Measurements from ENCODE around the gene KCNH1. TPM values are rescaled to one million over a fixed set of nuclear protein-coding genes. Genes with fewer than 3 reads are reported as not detected.
"Not testable (repeated sequence)": the region's sequence is repeated elsewhere in the genome, so short reads cannot be mapped to it uniquely, and the experiment has no call there.

KCNH1 gene
- total and polyA plus RNA-seq, 2 donors = 0.62 to 0.85 TPM

DNA sequence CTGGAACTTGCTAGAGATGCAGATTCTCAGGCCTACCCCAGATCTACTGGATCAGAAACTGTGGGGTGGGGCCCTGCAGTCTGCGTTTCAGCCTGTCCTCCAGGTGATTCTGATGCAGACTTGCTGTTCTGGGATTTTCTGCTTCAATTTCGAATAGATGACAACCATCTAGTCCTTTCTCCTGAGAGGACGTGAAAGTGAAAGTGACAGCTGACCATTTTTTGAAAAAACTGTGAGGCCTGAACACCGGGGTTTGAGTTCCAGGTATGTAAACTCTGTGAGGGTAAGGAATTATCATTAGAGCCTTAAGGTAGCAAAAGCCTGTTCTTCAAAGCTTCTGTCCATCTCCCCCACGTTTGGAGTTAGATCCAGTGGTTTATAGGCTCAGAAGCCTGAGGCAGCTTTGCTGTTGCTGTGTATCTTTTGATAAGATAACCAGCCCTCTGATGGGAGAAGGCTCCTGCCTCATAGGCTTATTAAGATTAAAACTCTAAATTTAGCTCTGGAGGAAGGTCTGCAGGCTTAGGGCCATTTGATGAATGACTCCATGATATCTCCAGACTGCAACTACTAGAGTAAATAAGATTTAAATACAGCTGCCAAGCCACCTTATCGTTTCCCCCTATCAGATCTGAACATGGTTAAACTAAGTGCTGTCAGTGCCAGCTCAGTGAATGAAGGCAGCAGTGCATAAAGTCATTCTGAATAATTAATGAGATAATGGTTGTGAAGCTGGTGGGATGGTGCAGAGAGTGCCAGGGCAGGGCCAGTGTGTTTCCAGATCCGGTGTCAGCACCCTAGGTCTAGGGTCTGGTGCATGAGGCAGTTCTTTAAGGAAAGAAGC is 470.0 kb downstream of the KCNH1 start:
- WGBS = 66% methylated on average over 7 of the region's 7 CpGs
- DNase-seq (ENCODE audit: low read depth in 6 of 9, low spot score in 9 of 9) = no peak

DNA sequence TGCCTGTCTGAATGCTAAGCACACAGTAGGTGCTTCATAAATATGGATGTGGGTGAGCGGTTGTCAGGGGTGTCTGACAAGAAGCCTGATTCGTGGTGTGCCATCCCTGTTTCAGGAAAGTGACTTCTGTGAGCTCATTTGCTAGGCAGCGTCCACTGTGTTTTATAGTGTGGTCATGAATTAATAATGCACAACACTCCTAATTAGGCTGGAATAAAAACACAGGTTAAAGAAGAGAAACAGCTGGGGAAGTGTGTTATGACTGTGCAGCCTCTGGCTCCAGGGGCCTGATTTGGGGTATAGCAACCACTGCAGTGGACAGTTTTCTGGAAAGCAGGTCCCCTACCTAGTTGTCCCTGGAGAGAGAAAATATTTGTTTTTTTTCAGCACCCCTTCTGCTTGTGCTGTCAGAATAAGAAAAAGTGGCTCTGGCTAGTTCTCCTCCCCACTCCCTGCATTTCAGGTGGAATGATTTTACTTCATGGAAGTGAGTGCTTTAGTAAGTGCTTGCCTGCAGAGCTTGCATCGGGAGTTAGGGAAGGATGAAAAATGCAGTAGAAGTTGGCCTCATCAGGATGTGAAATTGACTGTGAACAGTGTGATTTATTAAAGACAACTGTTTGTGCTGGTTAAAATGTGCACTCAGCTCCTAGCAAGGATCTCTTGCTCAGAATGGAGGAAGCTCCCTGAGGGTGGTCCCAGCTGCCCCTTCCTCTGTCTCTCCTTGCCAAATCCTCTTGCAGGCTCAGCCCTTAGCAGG is 471.5 kb downstream of the KCNH1 start:
- WGBS = 96% methylated on average over 4 of the region's 4 CpGs
- no peak for DNase-seq (ENCODE audit: low read depth in 6 of 9, low spot score in 9 of 9)
- no peak overlapping the region for H3K27ac ChIP-seq (ENCODE audit: low read depth in 1 of 2, low read length in 1 of 2)

More for the DNA sequence above, 470.0 kb downstream of the KCNH1 start:
- peaks cover 0 to 2% of the 10 kb centered on the region in 2 donors for H3K4me1 ChIP-seq (ENCODE audit: control insufficient read depth in 2 of 2, insufficient read depth in 2 of 2, low read length in 2 of 2)
- H3K4me3 ChIP-seq (ENCODE audit: low read length in 2 of 2) = no peak overlapping the region
- no peaks in the 10 kb centered on the region for H3K36me3 ChIP-seq (ENCODE audit: control insufficient read depth in 2 of 2, insufficient read depth in 2 of 2, low read length in 1 of 2)
- no peak overlapping the region for H3K27ac ChIP-seq (ENCODE audit: low read depth in 1 of 2, low read length in 1 of 2)
- no peaks in the 10 kb centered on the region for H3K9me3 ChIP-seq (ENCODE audit: control insufficient read depth in 2 of 2, insufficient read depth in 1 of 2, low read length in 1 of 2)
- no peaks in the 10 kb centered on the region for H3K27me3 ChIP-seq (ENCODE audit: control insufficient read depth in 2 of 2, insufficient read depth in 1 of 2, low read length in 1 of 2)

DNA sequence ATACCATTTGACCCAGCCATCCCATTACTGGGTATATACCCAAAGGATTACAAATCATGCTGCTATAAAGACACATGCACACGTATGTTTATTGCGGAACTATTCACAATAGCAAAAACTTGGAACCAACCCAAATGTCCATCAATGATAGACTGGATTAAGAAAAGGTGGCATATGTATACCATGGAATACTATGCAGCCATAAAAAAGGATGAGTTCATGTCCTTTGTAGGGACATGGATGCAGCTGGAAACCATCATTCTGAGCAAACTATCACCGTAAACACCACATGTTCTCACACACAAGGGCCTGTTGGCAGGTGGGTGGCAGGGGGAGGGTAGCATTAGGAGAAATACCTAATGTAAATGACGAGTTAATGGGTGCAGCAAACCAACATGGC is 472.4 kb downstream of the KCNH1 start:
- not testable (repeated sequence) for H3K36me3 ChIP-seq (ENCODE audit: control insufficient read depth in 2 of 2, insufficient read depth in 2 of 2, low read length in 1 of 2); H3K4me3 ChIP-seq (ENCODE audit: low read length in 2 of 2); H3K9me3 ChIP-seq (ENCODE audit: control insufficient read depth in 2 of 2, insufficient read depth in 1 of 2, low read length in 1 of 2); H3K27ac ChIP-seq (ENCODE audit: low read depth in 1 of 2, low read length in 1 of 2); H3K4me1 ChIP-seq (ENCODE audit: control insufficient read depth in 2 of 2, insufficient read depth in 2 of 2, low read length in 2 of 2); H3K27me3 ChIP-seq (ENCODE audit: control insufficient read depth in 2 of 2, insufficient read depth in 1 of 2, low read length in 1 of 2); DNase-seq (ENCODE audit: low read depth in 6 of 9, low spot score in 9 of 9)
- WGBS = 96% methylated on average over 4 of the region's 4 CpGs

More for the DNA sequence above, 471.5 kb downstream of the KCNH1 start:
- H3K27me3 ChIP-seq (ENCODE audit: control insufficient read depth in 2 of 2, insufficient read depth in 1 of 2, low read length in 1 of 2) = no peaks in the 10 kb centered on the region
- no peaks in the 10 kb centered on the region for H3K9me3 ChIP-seq (ENCODE audit: control insufficient read depth in 2 of 2, insufficient read depth in 1 of 2, low read length in 1 of 2)
- H3K4me3 ChIP-seq (ENCODE audit: low read length in 2 of 2) = no peak overlapping the region
- H3K36me3 ChIP-seq (ENCODE audit: control insufficient read depth in 2 of 2, insufficient read depth in 2 of 2, low read length in 1 of 2) = no peaks in the 10 kb centered on the region
- H3K4me1 ChIP-seq (ENCODE audit: control insufficient read depth in 2 of 2, insufficient read depth in 2 of 2, low read length in 2 of 2) = peaks cover 0 to 2% of the 10 kb centered on the region in 2 donors

DNA sequence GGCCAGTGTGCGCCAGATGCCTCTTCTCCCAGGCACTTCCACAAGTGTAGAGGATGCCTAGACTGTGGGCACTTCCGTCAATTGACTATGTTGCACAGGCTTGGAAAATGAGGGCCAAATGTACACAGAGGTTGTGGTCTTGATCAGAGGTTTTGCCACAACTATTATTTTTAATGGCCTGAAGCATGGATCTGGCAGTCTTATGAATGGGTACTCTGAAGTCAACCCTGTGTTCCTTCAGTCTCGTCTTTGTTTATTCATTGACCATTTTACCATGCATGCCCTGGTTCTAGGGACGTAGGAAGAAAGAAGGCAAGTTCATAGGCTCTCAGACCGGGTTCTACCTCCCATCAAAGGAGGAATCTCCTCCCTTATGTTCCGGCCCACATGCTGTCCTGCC is 476.1 kb downstream of the KCNH1 start:
- 97% methylated on average over 6 of the region's 6 CpGs for WGBS
- no peaks in the 10 kb centered on the region for H3K9me3 ChIP-seq (ENCODE audit: control insufficient read depth in 2 of 2, insufficient read depth in 1 of 2, low read length in 1 of 2)
- no peak for DNase-seq (ENCODE audit: low read depth in 6 of 9, low spot score in 9 of 9)
- H3K4me3 ChIP-seq (ENCODE audit: low read length in 2 of 2) = no peak overlapping the region
- no peaks in the 10 kb centered on the region for H3K36me3 ChIP-seq (ENCODE audit: control insufficient read depth in 2 of 2, insufficient read depth in 2 of 2, low read length in 1 of 2)
- H3K4me1 ChIP-seq (ENCODE audit: control insufficient read depth in 2 of 2, insufficient read depth in 2 of 2, low read length in 2 of 2) = no peaks in the 10 kb centered on the region
- no peaks in the 10 kb centered on the region for H3K27me3 ChIP-seq (ENCODE audit: control insufficient read depth in 2 of 2, insufficient read depth in 1 of 2, low read length in 1 of 2)
- H3K27ac ChIP-seq (ENCODE audit: low read depth in 1 of 2, low read length in 1 of 2) = no peak overlapping the region

DNA sequence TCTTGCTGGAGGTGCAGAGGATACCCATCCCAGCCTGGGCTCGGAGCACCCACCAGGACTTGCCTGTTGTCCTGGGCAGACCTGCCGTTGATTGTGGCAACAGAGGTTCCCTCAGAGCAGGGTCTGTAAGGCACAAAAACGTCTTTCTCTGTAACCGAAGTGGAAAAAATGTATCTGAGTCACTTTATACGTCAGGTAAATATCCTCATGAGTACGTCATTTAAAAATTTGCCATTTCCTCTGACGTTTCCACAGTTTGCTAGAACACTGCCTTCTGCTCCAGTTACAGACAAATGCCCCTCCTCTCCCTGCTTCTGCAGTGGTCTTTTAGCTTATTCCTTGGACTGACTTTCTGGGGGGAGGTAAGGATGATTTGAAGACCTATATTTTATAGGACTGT is 478.4 kb downstream of the KCNH1 start:
- no peaks in the 10 kb centered on the region for H3K27me3 ChIP-seq (ENCODE audit: control insufficient read depth in 2 of 2, insufficient read depth in 1 of 2, low read length in 1 of 2)
- DNase-seq (ENCODE audit: low read depth in 6 of 9, low spot score in 9 of 9) = no peak
- H3K4me1 ChIP-seq (ENCODE audit: control insufficient read depth in 2 of 2, insufficient read depth in 2 of 2, low read length in 2 of 2) = no peaks in the 10 kb centered on the region
- H3K27ac ChIP-seq (ENCODE audit: low read depth in 1 of 2, low read length in 1 of 2) = no peak overlapping the region
- no peaks in the 10 kb centered on the region for H3K36me3 ChIP-seq (ENCODE audit: control insufficient read depth in 2 of 2, insufficient read depth in 2 of 2, low read length in 1 of 2)
- no peaks in the 10 kb centered on the region for H3K9me3 ChIP-seq (ENCODE audit: control insufficient read depth in 2 of 2, insufficient read depth in 1 of 2, low read length in 1 of 2)
- no peak overlapping the region for H3K4me3 ChIP-seq (ENCODE audit: low read length in 2 of 2)
- WGBS = 91% methylated on average over 7 of the region's 7 CpGs

DNA sequence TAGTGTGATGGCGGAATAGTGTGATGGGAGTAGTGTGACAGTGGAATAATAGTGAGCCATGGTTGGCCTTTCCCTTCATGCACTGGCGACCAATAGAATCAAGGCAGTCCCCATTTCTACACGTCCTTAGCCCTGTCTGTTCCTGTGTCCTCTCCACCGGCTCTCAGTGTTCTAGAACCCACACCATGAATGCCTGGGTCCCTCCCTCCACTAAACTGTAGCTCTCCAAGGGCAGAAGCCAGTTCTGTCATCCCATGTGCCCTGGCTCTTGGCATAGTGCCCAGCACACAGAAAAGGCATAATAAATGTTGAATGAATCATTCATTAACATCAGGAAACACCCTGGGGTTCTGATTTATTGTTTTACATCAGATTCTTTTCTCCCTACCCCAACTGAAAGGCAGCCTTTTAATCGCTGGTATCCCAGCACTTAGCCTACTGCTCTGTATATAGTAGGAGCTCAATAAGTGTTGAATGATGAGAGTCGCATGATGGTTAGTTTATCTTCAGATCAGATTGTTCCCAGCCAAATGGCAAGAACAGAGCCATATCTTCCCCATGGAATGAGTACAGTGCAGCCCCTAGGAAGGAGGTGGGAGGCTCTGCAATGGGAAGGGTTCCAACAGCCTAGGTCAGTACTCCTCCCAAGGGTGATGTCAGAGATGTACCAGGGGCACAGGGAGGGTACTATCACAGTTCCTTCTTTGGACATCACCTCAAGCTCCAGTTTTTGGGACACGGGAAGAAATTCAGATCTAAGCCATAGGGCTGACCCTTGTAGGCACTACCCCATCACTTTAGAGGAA is 479.6 kb downstream of the KCNH1 start:
- no peak for DNase-seq (ENCODE audit: low read depth in 6 of 9, low spot score in 9 of 9)
- H3K36me3 ChIP-seq (ENCODE audit: control insufficient read depth in 2 of 2, insufficient read depth in 2 of 2, low read length in 1 of 2) = no peaks in the 10 kb centered on the region
- WGBS = 95% methylated on average over 7 of the region's 7 CpGs

DNA sequence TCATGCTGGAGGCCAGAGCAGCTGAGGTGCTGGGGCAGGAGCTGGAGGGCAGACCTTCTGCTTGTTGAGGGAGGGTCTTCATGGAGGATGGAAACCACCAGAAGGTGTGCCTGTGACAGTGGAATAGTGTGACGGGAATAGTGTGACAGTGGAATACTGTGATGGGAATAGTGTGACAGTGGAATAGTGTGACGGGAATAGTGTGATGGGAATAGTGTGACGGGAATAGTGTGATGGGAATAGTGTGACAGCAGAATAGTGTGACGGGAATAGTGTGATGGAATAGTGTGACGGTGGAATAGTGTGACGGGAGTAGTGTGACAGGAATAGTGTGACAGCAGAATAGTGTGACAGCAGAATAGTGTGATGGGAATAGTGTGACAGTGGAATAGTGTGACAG is 480.2 kb downstream of the KCNH1 start:
- 66% methylated on average over 6 of the region's 6 CpGs for WGBS
- DNase-seq (ENCODE audit: low read depth in 6 of 9, low spot score in 9 of 9) = peak in 6 of 9 donors; percentile 3 to 44 (median 32)

More for the DNA sequence above, 479.6 kb downstream of the KCNH1 start:
- H3K4me1 ChIP-seq (ENCODE audit: control insufficient read depth in 2 of 2, insufficient read depth in 2 of 2, low read length in 2 of 2) = no peaks in the 10 kb centered on the region
- no peak overlapping the region for H3K4me3 ChIP-seq (ENCODE audit: low read length in 2 of 2)
- no peak overlapping the region for H3K27ac ChIP-seq (ENCODE audit: low read depth in 1 of 2, low read length in 1 of 2)
- no peaks in the 10 kb centered on the region for H3K9me3 ChIP-seq (ENCODE audit: control insufficient read depth in 2 of 2, insufficient read depth in 1 of 2, low read length in 1 of 2)
- H3K27me3 ChIP-seq (ENCODE audit: control insufficient read depth in 2 of 2, insufficient read depth in 1 of 2, low read length in 1 of 2) = no peaks in the 10 kb centered on the region

DNA sequence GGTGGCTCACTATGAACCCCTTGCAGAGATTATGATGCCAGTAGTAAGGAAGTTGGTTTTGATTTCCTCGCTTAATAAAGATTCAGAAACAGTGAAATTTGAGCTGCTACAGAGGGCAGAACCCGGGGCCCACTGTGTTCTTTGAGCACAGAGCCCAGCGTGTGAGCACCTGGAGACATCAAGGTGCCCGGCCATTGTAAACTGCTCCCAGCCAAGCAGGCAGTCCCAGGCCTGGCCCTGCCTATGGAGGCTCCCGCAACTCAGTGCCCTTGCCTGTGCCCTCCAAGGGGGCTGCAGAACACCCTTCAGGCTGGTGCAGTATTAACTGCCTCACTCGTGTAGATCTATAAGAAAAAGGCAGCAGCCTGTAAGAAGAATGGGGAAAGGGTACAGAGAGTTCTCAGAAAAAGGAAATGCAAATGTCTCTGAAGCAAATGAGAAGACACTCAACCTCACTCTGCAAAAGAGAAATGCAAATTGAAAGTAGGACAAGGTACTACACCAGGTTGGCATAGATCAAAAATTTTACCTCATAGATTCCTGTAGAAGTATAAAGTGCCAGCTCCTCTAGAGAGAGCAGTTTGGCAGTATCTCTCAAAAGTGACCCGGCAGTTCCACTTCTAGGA is 481.5 kb downstream of the KCNH1 start:
- Histone ChIP-seq H3K36me3 (ENCODE audit: control insufficient read depth in 2 of 2, insufficient read depth in 2 of 2, low read length in 1 of 2) (no peaks in the 10 kb centered on the region), H3K4me3 (ENCODE audit: low read length in 2 of 2) (no peak overlapping the region), H3K4me1 (ENCODE audit: control insufficient read depth in 2 of 2, insufficient read depth in 2 of 2, low read length in 2 of 2) (no peaks in the 10 kb centered on the region), H3K27me3 (ENCODE audit: control insufficient read depth in 2 of 2, insufficient read depth in 1 of 2, low read length in 1 of 2) (no peaks in the 10 kb centered on the region), H3K27ac (ENCODE audit: low read depth in 1 of 2, low read length in 1 of 2) (no peak overlapping the region), H3K9me3 (ENCODE audit: control insufficient read depth in 2 of 2, insufficient read depth in 1 of 2, low read length in 1 of 2) (no peaks in the 10 kb centered on the region)
- 95% methylated on average over 7 of the region's 7 CpGs for WGBS
- DNase-seq (ENCODE audit: low read depth in 6 of 9, low spot score in 9 of 9) = no peak

More for the DNA sequence above, 480.2 kb downstream of the KCNH1 start:
- Histone ChIP-seq H3K9me3 (ENCODE audit: control insufficient read depth in 2 of 2, insufficient read depth in 1 of 2, low read length in 1 of 2) (no peaks in the 10 kb centered on the region), H3K36me3 (ENCODE audit: control insufficient read depth in 2 of 2, insufficient read depth in 2 of 2, low read length in 1 of 2) (no peaks in the 10 kb centered on the region), H3K4me3 (ENCODE audit: low read length in 2 of 2) (no peak overlapping the region), H3K4me1 (ENCODE audit: control insufficient read depth in 2 of 2, insufficient read depth in 2 of 2, low read length in 2 of 2) (no peaks in the 10 kb centered on the region), H3K27ac (ENCODE audit: low read depth in 1 of 2, low read length in 1 of 2) (no peak overlapping the region), H3K27me3 (ENCODE audit: control insufficient read depth in 2 of 2, insufficient read depth in 1 of 2, low read length in 1 of 2) (no peaks in the 10 kb centered on the region)
